ENCODE results near the gene ALDH1L2. TPM values are rescaled to one million over a fixed set of nuclear protein-coding genes. Genes with fewer than 3 reads are reported as not detected.
"Not testable (repeated sequence)": the region's sequence is repeated elsewhere in the genome, so short reads cannot be mapped to it uniquely, and the experiment has no call there.

ALDH1L2 gene
- total RNA-seq, 1 donor from 2014 or later: 5.0 TPM

DNA sequence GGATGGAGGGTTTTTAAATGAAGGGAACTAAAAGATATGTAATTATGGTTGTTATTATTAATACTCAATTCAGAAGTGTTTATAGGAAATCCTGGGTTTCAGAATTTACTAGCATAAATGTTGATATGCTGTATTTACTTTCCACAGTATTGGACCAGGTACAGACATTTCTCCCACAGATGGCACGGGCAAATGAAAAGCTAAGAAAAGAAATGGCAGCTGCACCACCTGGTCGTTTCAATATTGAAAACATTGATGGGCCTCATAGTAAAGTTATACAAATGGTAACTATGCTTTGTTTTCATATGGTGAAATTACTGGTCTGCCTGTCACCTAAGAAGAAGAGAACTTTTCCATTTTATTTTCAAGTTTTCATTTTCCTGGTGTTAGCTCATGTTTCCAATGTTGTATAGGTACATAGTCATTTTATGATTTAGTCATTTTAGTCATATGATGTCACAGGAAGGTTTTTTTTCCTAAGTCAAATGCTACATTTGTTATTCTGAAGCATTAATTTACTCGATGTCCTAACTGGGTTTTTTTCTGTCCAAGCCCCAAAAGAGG is 92.6 kb downstream of the ALDH1L2 start:
- Histone ChIP-seq H3K27ac (no peak overlapping the region), H3K4me3 (no peak overlapping the region), H3K9me3 (no peaks in the 10 kb centered on the region), H3K4me1 (peaks cover 11% of the 10 kb centered on the region), H3K27me3 (no peaks in the 10 kb centered on the region), H3K36me3 (peaks cover 65% of the 10 kb centered on the region)
- intact Hi-C loops (cut with DNase I): no loop called here
- ATAC-seq (no peak), DNase-seq (no peak)
- TF ChIP-seq, protein P1, sequence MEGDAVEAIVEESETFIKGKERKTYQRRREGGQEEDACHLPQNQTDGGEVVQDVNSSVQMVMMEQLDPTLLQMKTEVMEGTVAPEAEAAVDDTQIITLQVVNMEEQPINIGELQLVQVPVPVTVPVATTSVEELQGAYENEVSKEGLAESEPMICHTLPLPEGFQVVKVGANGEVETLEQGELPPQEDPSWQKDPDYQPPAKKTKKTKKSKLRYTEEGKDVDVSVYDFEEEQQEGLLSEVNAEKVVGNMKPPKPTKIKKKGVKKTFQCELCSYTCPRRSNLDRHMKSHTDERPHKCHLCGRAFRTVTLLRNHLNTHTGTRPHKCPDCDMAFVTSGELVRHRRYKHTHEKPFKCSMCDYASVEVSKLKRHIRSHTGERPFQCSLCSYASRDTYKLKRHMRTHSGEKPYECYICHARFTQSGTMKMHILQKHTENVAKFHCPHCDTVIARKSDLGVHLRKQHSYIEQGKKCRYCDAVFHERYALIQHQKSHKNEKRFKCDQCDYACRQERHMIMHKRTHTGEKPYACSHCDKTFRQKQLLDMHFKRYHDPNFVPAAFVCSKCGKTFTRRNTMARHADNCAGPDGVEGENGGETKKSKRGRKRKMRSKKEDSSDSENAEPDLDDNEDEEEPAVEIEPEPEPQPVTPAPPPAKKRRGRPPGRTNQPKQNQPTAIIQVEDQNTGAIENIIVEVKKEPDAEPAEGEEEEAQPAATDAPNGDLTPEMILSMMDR (IDR thresholded peaks at IDR 0.05): no peak

DNA sequence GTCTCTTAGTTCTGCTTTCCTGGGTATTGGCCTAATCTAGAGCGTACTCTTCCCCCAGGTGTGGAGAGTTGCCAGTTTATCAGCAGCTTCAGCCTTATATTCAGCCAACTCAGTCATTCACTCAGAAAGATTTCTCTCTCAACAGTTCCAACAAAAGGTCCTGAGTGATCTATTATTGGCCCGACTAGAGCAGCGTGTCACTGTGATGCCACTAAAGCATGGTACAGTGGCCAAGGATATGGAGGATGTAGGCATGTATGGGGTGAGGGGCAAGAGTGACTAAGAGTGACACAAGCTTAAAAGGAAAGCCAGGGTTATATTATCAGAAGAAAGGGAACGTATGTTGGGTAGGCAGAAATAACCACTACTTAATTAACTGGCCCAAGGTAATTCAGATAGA is 93.3 kb downstream of the ALDH1L2 start:
- H3K27me3 ChIP-seq: no peaks in the 10 kb centered on the region
- DNase-seq: no peak

DNA sequence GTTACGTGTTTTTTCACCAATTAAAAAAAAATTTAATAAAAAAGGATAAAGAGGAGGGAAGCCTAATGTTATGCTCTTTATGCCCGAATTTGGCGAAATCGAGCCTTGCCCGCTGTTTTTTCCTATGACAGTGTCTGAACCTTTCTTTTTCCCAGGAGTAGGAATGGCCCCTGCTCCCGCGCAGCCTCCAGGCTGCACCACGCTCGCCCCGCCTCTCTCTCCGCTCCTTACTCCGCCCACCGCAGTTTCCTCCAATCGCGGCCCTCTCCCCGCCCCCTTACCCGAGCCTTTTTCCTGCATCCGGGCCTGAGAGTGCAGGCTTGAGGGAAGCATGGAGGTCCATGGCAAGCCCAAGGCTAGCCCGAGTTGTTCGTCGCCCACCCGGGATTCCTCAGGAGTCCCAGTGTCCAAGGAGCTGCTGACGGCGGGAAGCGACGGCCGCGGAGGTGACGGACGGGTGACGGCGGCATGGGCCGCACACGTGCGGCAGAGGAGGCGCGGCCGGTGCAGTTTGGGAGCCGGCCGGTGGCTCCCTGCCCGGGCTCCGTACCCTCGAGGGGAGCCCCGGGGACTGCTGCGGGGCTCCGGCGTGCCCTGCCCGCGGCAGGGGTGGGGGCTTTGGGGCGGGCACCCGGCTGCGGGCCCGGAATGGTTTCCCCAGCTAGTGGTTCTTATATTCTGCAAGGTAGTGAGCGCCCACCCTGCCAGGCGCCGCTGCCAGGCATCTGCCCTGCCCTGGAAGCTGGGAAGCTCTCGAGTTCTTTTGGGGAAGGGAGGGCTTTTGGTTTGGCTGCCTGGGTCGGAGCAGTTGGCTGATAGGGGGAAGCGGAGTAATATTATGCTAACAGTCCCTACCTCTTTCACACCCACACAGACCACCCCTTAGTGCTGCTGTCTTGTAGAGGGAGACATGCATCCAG is 98.0 kb downstream of the ALDH1L2 start, which contains the start of gene NOPCHAP1:
Gene NOPCHAP1 (plus strand): TSS at position 295 of the 920 bp plus-strand sequence. CDS start 37 bp downstream, at position 332.
- TF ChIP-seq, protein P1 (IDR thresholded peaks at IDR 0.05): no peak
- DNase-seq (peak; percentile 96), ATAC-seq (peak; percentile 100)
- Histone ChIP-seq H3K9me3 (no peaks in the 10 kb centered on the region), H3K4me1 (peaks cover 11% of the 10 kb centered on the region), H3K27me3 (no peaks in the 10 kb centered on the region), H3K36me3 (peaks cover 20% of the 10 kb centered on the region), H3K27ac (peak within 1 kb of the TSS; percentile 85), H3K4me3 (peak within 1 kb of the TSS; percentile 99)
- intact Hi-C loops (cut with DNase I): no loop called here

More for the DNA sequence above, 93.3 kb downstream of the ALDH1L2 start:
- no peak overlapping the region for H3K27ac ChIP-seq
- intact Hi-C loops (cut with DNase I): no loop called here
- H3K4me1 ChIP-seq: peaks cover 11% of the 10 kb centered on the region
- TF ChIP-seq, protein P1 (IDR thresholded peaks at IDR 0.05): no peak
- no peaks in the 10 kb centered on the region for H3K9me3 ChIP-seq
- H3K4me3 ChIP-seq: no peak overlapping the region
- peaks cover 58% of the 10 kb centered on the region for H3K36me3 ChIP-seq
- ATAC-seq: no peak

DNA sequence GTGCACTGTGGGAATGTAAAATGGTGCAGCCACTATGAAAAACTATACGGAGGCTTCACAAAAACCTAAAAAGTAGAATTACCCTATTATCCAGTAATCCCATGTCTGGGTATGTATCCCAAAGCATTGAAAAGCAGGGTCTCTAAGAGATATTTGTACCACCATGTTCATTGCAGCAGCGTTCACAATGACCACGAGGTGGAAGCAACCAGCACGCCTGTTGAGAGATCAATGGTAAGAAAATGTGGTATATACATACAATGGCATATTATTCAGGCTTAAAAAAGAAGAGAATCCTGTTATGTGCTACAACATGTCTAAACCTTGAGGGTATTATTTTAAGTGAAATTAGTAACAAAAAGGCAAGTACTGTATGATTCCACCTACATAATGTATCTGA is 99.1 kb downstream of the ALDH1L2 start:
- no peaks in the 10 kb centered on the region for H3K9me3 ChIP-seq
- DNase-seq: no peak
- H3K27me3 ChIP-seq: no peaks in the 10 kb centered on the region
- peaks cover 14% of the 10 kb centered on the region for H3K36me3 ChIP-seq
- no peak for ATAC-seq
- H3K4me3 ChIP-seq: no peak overlapping the region
- no peak overlapping the region for H3K27ac ChIP-seq
- intact Hi-C loops (cut with DNase I): no loop called here
- TF ChIP-seq, protein P1 (IDR thresholded peaks at IDR 0.05): no peak
- peaks cover 11% of the 10 kb centered on the region for H3K4me1 ChIP-seq

DNA sequence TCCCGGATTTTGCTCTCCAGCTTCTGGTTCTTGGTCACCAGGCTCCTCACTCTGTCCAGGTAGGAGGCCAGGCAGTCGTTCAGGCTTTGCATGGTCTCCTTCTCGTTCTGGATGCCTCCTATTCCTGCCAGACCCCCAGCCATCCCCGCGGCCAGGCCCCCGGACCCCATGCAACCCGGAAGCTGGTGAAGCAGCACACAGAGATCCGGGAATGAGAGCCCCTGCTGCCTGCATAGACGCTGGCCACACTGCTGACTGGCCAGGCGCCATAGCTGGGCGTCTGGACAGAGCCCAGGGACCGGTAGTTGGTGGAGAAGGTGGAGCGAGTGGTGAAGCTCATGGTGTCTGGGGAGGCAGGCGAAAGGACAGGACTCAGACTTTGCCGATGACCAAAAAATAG is 106.6 kb downstream of the ALDH1L2 start:
- H3K36me3 ChIP-seq; intact Hi-C loops (cut with DNase I); H3K27ac ChIP-seq; H3K4me3 ChIP-seq; ATAC-seq; DNase-seq; H3K9me3 ChIP-seq; H3K4me1 ChIP-seq; H3K27me3 ChIP-seq: not testable (repeated sequence)

DNA sequence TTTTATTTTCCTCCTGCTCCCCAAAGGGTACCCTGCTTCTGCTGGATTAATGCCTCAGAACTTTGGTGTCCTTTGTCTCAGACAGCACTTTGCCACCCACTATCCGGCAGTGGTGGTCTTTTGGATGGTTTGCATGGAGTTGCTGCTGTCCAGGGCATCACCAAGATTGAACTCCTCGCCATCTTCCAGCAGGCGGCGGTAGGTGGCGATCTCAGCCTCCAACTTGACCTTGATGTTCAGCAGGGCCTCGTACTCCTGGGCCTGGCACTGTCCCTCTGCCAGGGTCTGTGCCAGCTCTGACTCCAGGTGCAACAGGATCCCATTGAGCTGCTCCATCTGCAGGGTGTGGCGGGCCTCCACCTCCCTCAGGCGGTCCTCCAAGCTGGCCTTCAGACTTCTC is 107.6 kb downstream of the ALDH1L2 start:
- ATAC-seq (no peak), DNase-seq (no peak)
- TF ChIP-seq, protein P1 (IDR thresholded peaks at IDR 0.05): no peak
- H3K9me3 ChIP-seq: no peaks in the 10 kb centered on the region
- no peak overlapping the region for H3K4me3 ChIP-seq
- intact Hi-C loops (cut with DNase I): no loop called here
- H3K27ac ChIP-seq: no peak overlapping the region
- H3K36me3 ChIP-seq: no peaks in the 10 kb centered on the region
- no peaks in the 10 kb centered on the region for H3K27me3 ChIP-seq
- H3K4me1 ChIP-seq: no peaks in the 10 kb centered on the region
